MM.1S (cell line): Measurements from ENCODE around the gene ADAMTSL1.

ENCODE experiments used
- DNase-seq: peaks from one replicate; pipeline ENCODE4 v3.0.0-alpha.2; 2015
- H2AFZ ChIP-seq: fragments of 300-600 bp; sonication (generic); 2 replicates; pipeline ENCODE4 v1.6.0; 2016; ENCODE audit warnings: antibody characterized with exemption, low read length
- H3F3A ChIP-seq: fragments of 300-600 bp; sonication (generic); 2 replicates; pipeline ENCODE4 v1.6.1; 2016; ENCODE audit warnings: mild to moderate bottlenecking, antibody characterized with exemption, low read length, moderate library complexity, mixed read lengths; ENCODE audit not compliant: insufficient read depth
- H3K27ac ChIP-seq: fragments of 300-600 bp; sonication (generic); 2 replicates; pipeline ENCODE4 v1.5.1; 2016; ENCODE audit warnings: mild to moderate bottlenecking, low read length
- H3K27me3 ChIP-seq: fragments of 300-600 bp; sonication (generic); replicated peaks from 2 replicates; pipeline ENCODE4 v1.6.0; 2016; ENCODE audit warnings: low read length; ENCODE audit not compliant: insufficient read depth
- H3K36me3 ChIP-seq: fragments of 300-600 bp; sonication (generic); replicated peaks from 2 replicates; pipeline ENCODE4 v1.6.1; 2016; ENCODE audit warnings: mild to moderate bottlenecking, low read length, mixed read lengths; ENCODE audit not compliant: insufficient read depth
- H3K4me1 ChIP-seq: fragments of 300-600 bp; sonication (generic); 2 replicates; pipeline ENCODE4 v1.6.1; 2016; ENCODE audit warnings: low read length, mixed read lengths
- H3K4me2 ChIP-seq: fragments of 300-600 bp; sonication (generic); 2 replicates; pipeline ENCODE4 v1.6.0; 2016; ENCODE audit warnings: low read depth, low read length
- H3K4me3 ChIP-seq: fragments of 300-600 bp; sonication (generic); 2 replicates; pipeline ENCODE4 v1.5.1; 2016; ENCODE audit warnings: low read length, mixed read lengths
- H3K79me2 ChIP-seq: fragments of 300-600 bp; sonication (generic); 2 replicates; pipeline ENCODE4 v1.6.1; 2016; ENCODE audit warnings: mixed run types, low read length, mixed read lengths
- H3K9ac ChIP-seq: fragments of 300-600 bp; sonication (generic); 2 replicates; pipeline ENCODE4 v1.6.1; 2016; ENCODE audit warnings: low read length, mixed read lengths
- H3K9me2 ChIP-seq: fragments of 300-600 bp; sonication (generic); replicated peaks from 2 replicates; pipeline ENCODE4 v1.6.1; 2016; ENCODE audit warnings: mild to moderate bottlenecking, low read length, mixed read lengths; ENCODE audit not compliant: insufficient read depth
- H3K9me3 ChIP-seq: fragments of 300-600 bp; sonication (generic); replicated peaks from 2 replicates; pipeline ENCODE4 v1.6.1; 2016; ENCODE audit warnings: mild to moderate bottlenecking, low read length, mixed read lengths; ENCODE audit not compliant: insufficient read depth
- H4K20me1 ChIP-seq: fragments of 300-600 bp; sonication (generic); 2 replicates; pipeline ENCODE4 v1.6.1; 2016; ENCODE audit warnings: mild to moderate bottlenecking, low read length, moderate library complexity, mixed read lengths; ENCODE audit not compliant: insufficient read depth
- CTCF ChIP-seq: fragments of 300-600 bp; sonication (generic); IDR thresholded peaks from 2 replicates; pipeline ENCODE4 v1.5.1; 2016; ENCODE audit warnings: antibody characterized with exemption, low read length, mixed read lengths
- EZH2 ChIP-seq: fragments of 300-600 bp; sonication (generic); optimal IDR thresholded peaks from 2 replicates; pipeline ENCODE3; 2017; ENCODE audit warnings: low read depth, mild to moderate bottlenecking, antibody characterized with exemption, low read length, mixed read lengths
- EZH2phosphoT487 ChIP-seq: fragments of 300-600 bp; sonication (generic); IDR thresholded peaks from 2 replicates; pipeline ENCODE4 v1.6.1; 2018; ENCODE audit warnings: antibody characterized with exemption, low read length

ADAMTSL1 gene

GRCh38 chr9:18743421-18743820 is 269.5 kb downstream of the ADAMTSL1 start:
- no peaks in the 10 kb centered on the region for H3K27me3 ChIP-seq
- H3F3A ChIP-seq = no peaks in the 10 kb centered on the region
- no peak overlapping the region for H3K4me2 ChIP-seq
- DNase-seq = no peak
- no peaks in the 10 kb centered on the region for H3K9me3 ChIP-seq
- no peak overlapping the region for H3K27ac ChIP-seq
- TF ChIP-seq EZH2 = no peak
- TF ChIP-seq CTCF = no peak
- no peak overlapping the region for H3K9ac ChIP-seq
- no peaks in the 10 kb centered on the region for H3K36me3 ChIP-seq
- H3K9me2 ChIP-seq = no peaks in the 10 kb centered on the region
- no peaks in the 10 kb centered on the region for H3K79me2 ChIP-seq
- H3K4me3 ChIP-seq = no peak overlapping the region
- H3K4me1 ChIP-seq = no peaks in the 10 kb centered on the region
- H2AFZ ChIP-seq = no peak overlapping the region
- H4K20me1 ChIP-seq = no peaks in the 10 kb centered on the region

- H4K20me1 ChIP-seq = no peaks in the 10 kb centered on the region
- H3K9ac ChIP-seq = no peak overlapping the region
- TF ChIP-seq EZH2phosphoT487 (no peak), CTCF (no peak), EZH2 (no peak)
- no peak overlapping the region for H2AFZ ChIP-seq
- H3K36me3 ChIP-seq = no peaks in the 10 kb centered on the region
- no peaks in the 10 kb centered on the region for H3K9me2 ChIP-seq
- no peaks in the 10 kb centered on the region for H3K9me3 ChIP-seq
- no peaks in the 10 kb centered on the region for H3K27me3 ChIP-seq
- H3K79me2 ChIP-seq = no peaks in the 10 kb centered on the region
- H3K27ac ChIP-seq = no peak overlapping the region
- DNase-seq = no peak
- no peak overlapping the region for H3K4me3 ChIP-seq
- H3K4me2 ChIP-seq = no peak overlapping the region
- no peaks in the 10 kb centered on the region for H3F3A ChIP-seq
- no peaks in the 10 kb centered on the region for H3K4me1 ChIP-seq
Measured at GRCh38 chr9:18743971-18744370, 270.0 kb downstream of the ADAMTSL1 start.

GRCh38 chr9:18745710-18746109 is 271.8 kb downstream of the ADAMTSL1 start:
- no peak overlapping the region for H3K27ac ChIP-seq
- no peaks in the 10 kb centered on the region for H3K4me1 ChIP-seq
- no peaks in the 10 kb centered on the region for H3F3A ChIP-seq
- no peak for DNase-seq
- H3K9ac ChIP-seq = no peak overlapping the region
- H3K4me3 ChIP-seq = no peak overlapping the region
- no peaks in the 10 kb centered on the region for H3K27me3 ChIP-seq
- no peak for TF ChIP-seq CTCF
- no peak for TF ChIP-seq EZH2
- TF ChIP-seq EZH2phosphoT487 = no peak
- H3K79me2 ChIP-seq = no peaks in the 10 kb centered on the region
- no peak overlapping the region for H3K4me2 ChIP-seq
- H2AFZ ChIP-seq = no peak overlapping the region
- H3K36me3 ChIP-seq = no peaks in the 10 kb centered on the region
- H4K20me1 ChIP-seq = no peaks in the 10 kb centered on the region
- H3K9me2 ChIP-seq = no peaks in the 10 kb centered on the region
- H3K9me3 ChIP-seq = no peaks in the 10 kb centered on the region

GRCh38 chr9:18746631-18747030 is 272.7 kb downstream of the ADAMTSL1 start:
- H3K79me2 ChIP-seq = no peaks in the 10 kb centered on the region
- no peaks in the 10 kb centered on the region for H3K4me1 ChIP-seq
- H3F3A ChIP-seq = no peaks in the 10 kb centered on the region
- H3K9ac ChIP-seq = no peak overlapping the region
- H3K27ac ChIP-seq = no peak overlapping the region
- TF ChIP-seq EZH2 (no peak), EZH2phosphoT487 (no peak), CTCF (no peak)
- H3K9me3 ChIP-seq = no peaks in the 10 kb centered on the region
- H3K36me3 ChIP-seq = no peaks in the 10 kb centered on the region
- no peak for DNase-seq
- H3K4me2 ChIP-seq = no peak overlapping the region
- H3K4me3 ChIP-seq = no peak overlapping the region
- no peaks in the 10 kb centered on the region for H3K27me3 ChIP-seq
- H2AFZ ChIP-seq = no peak overlapping the region
- no peaks in the 10 kb centered on the region for H4K20me1 ChIP-seq
- H3K9me2 ChIP-seq = no peaks in the 10 kb centered on the region
